Measurements from ENCODE around the gene KPRP. TPM values are rescaled to one million over a fixed set of nuclear protein-coding genes. Genes with fewer than 3 reads are reported as not detected.

The KPRP gene
- total RNA-seq, 1 experiment from 2014 or later = not detected

DNA sequence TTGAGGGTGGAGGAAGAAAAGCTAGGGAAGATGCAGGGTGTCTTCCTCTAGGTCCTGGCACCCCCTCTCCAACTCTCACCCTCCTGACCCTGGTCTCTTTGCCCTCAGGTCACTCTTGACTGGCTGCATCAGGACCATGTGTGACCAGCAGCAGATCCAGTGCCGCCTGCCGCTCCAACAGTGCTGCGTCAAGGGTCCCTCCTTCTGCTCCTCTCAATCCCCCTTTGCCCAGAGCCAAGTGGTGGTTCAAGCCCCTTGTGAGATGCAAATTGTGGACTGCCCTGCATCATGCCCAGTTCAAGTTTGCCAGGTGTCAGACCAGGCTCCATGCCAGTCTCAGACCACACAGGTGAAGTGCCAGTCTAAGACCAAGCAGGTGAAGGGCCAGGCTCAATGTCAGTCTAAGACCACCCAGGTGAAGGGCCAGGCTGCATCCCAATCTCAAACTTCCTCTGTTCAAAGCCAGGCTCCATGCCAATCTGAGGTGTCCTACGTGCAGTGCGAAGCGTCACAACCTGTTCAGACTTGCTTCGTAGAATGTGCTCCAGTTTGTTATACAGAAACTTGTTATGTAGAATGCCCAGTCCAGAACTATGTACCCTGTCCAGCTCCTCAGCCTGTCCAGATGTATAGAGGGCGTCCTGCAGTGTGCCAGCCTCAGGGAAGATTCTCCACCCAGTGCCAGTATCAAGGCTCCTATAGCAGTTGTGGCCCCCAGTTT, 1.8 kb downstream of the KPRP start:
- Histone ChIP-seq H3K79me1 (ENCODE audit: insufficient read depth, low read depth, low read length, poor library complexity, severe bottlenecking) (no peaks in the 10 kb centered on the region), H4K91ac (ENCODE audit: insufficient read length, low read depth, low read length) (no peak overlapping the region), H3K4me1 (ENCODE audit: insufficient read depth, low read length) (no peaks in the 10 kb centered on the region), H3K27ac (ENCODE audit: insufficient read length, low read depth, low read length) (no peak overlapping the region), H3K23me2 (ENCODE audit: insufficient read length, low read depth, low read length, poor library complexity, severe bottlenecking) (no peaks in the 10 kb centered on the region), H2BK15ac (ENCODE audit: low read depth, low read length) (no peak overlapping the region), H3T11ph (ENCODE audit: low read length) (no peak overlapping the region), H3K27me3 (ENCODE audit: insufficient read depth, low read length) (no peaks in the 10 kb centered on the region), H3K4me2 (ENCODE audit: insufficient read depth, insufficient read length, low read length) (no peak overlapping the region), H4K5ac (ENCODE audit: insufficient read length, low read depth, low read length) (no peak overlapping the region), H4K20me1 (ENCODE audit: control insufficient read depth, insufficient read depth, insufficient read length) (no peaks in the 10 kb centered on the region), H2AK5ac (ENCODE audit: insufficient read length, low read length) (no peak overlapping the region), H2BK5ac (ENCODE audit: insufficient read length, low read length) (no peak overlapping the region), H2BK20ac (ENCODE audit: low read depth, low read length, poor library complexity, severe bottlenecking) (no peak overlapping the region), H2BK12ac (ENCODE audit: insufficient read length, low read depth, low read length) (no peak overlapping the region), H3K56ac (ENCODE audit: insufficient read length, low read depth, low read length) (no peak overlapping the region), H3K23ac (ENCODE audit: insufficient read length, low read depth, low read length) (no peak overlapping the region), H2AFZ (ENCODE audit: low read length) (no peak overlapping the region), H3K79me2 (ENCODE audit: insufficient read depth, low read length) (no peaks in the 10 kb centered on the region), H3K9me3 (ENCODE audit: control insufficient read depth, low read depth, low read length) (peaks cover 94% of the 10 kb centered on the region), H3K4ac (ENCODE audit: low read depth, low read length) (no peak overlapping the region), H2BK120ac (ENCODE audit: low read depth, low read length, poor library complexity, severe bottlenecking) (no peak overlapping the region), H3K18ac (ENCODE audit: insufficient read length, low read depth, low read length) (no peak overlapping the region), H3K9ac (ENCODE audit: extremely low read depth, insufficient read length, low read length) (no peak overlapping the region), H3K14ac (ENCODE audit: insufficient read depth, low read length) (no peak overlapping the region), H4K8ac (replicated peaks; ENCODE audit: insufficient read length, low read depth, low read length) (no peak overlapping the region)
- Mint-ChIP-seq H3K4me1 (no peaks in the 10 kb centered on the region), H3K4me3 (no peak overlapping the region), H3K36me3 (ENCODE audit: insufficient read depth in 1 of 3, low read depth in 3 of 3) (peaks cover 17 to 49% (median 23%) of the 10 kb centered on the region in 3 experiments; a peak in 6 of 7 replicates), H3K9me3 (peaks cover 92 to 96% of the 10 kb centered on the region in 2 experiments), H3K27ac (no peak overlapping the region), H3K27me3 (ENCODE audit: low read depth) (peaks cover 4% of the 10 kb centered on the region)
- no peak for DNase-seq
- WGBS (ENCODE audit: extremely low coverage, insufficient read length, low lambda C conversion rate) = no CpG with 5 or more reads among the region's 8 CpGs
- TF ChIP-seq, protein P1, sequence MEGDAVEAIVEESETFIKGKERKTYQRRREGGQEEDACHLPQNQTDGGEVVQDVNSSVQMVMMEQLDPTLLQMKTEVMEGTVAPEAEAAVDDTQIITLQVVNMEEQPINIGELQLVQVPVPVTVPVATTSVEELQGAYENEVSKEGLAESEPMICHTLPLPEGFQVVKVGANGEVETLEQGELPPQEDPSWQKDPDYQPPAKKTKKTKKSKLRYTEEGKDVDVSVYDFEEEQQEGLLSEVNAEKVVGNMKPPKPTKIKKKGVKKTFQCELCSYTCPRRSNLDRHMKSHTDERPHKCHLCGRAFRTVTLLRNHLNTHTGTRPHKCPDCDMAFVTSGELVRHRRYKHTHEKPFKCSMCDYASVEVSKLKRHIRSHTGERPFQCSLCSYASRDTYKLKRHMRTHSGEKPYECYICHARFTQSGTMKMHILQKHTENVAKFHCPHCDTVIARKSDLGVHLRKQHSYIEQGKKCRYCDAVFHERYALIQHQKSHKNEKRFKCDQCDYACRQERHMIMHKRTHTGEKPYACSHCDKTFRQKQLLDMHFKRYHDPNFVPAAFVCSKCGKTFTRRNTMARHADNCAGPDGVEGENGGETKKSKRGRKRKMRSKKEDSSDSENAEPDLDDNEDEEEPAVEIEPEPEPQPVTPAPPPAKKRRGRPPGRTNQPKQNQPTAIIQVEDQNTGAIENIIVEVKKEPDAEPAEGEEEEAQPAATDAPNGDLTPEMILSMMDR (conservative IDR thresholded peaks at IDR 0.05) = no peak
